ENCODE data around the gene IRX1.

The IRX1 gene

DNA sequence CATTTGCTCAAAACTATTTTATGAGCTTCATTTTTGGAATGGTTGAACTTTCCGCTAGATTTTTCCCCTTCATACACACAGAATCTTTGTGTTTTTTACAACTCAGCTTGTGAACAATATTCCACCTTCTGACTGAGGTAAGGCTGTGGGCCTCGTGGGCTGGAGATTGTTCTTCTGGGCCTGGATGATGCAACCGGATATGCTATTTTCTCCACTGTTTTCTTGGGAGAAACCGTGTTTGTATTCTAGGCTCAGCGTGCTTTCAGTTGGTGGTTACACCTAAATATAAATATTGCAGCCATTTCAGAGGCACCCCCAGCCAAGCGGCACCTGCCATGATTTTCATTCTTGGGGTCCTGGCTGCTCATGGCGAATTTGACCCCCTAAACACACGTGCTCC is 55.2 kb downstream of the IRX1 start:
- FAIRE-seq, result no peak

Data from colon (tissue), 2 donors.